Measurements from ENCODE around the gene NLK. TPM values are rescaled to one million over a fixed set of nuclear protein-coding genes. Genes with fewer than 3 reads are reported as not detected.

The NLK gene
- polyA plus RNA-seq, 1 donor from 2014 or later: 81.7 TPM

GRCh38 chr17:28113269-28113668 lies 70.8 kb downstream of the NLK start:
- H3K27me3 ChIP-seq (ENCODE audit: insufficient read depth, low read depth, low read length): no peaks in the 10 kb centered on the region
- H3K27ac ChIP-seq (ENCODE audit: low read length): no peak overlapping the region
- H3F3A ChIP-seq (ENCODE audit: insufficient read depth, low read length, poor library complexity, severe bottlenecking): no peaks in the 10 kb centered on the region
- TF ChIP-seq CTCF (IDR thresholded peaks at IDR 0.05; ENCODE audit: poor library complexity, severe bottlenecking): no peak
- no peak for TF ChIP-seq RAD21 (conservative IDR thresholded peaks at IDR 0.05)
- no peak for TF ChIP-seq REST (IDR thresholded peaks at IDR 0.05; ENCODE audit: borderline replicate concordance)
- TF ChIP-seq EP300 (conservative IDR thresholded peaks at IDR 0.05; ENCODE audit: poor library complexity, severe bottlenecking): no peak
- TF ChIP-seq SMC3 (conservative IDR thresholded peaks at IDR 0.05; ENCODE audit: poor library complexity): no peak
- no peak for TF ChIP-seq EZH2 (IDR thresholded peaks at IDR 0.05; ENCODE audit: borderline replicate concordance, insufficient read depth, low read length, poor library complexity, severe bottlenecking)
- no peak for TF ChIP-seq TAF1 (IDR thresholded peaks at IDR 0.05; ENCODE audit: low read depth)
- TF ChIP-seq MXI1 (conservative IDR thresholded peaks at IDR 0.05; ENCODE audit: poor library complexity, severe bottlenecking): no peak
- TF ChIP-seq POLR2AphosphoS5 (IDR thresholded peaks at IDR 0.05): no peak
- no peaks in the 10 kb centered on the region for H4K20me1 ChIP-seq (ENCODE audit: insufficient read depth)
- no peak overlapping the region for H3K4me2 ChIP-seq (ENCODE audit: low read length)
- no peak overlapping the region for H3K4me3 ChIP-seq (ENCODE audit: low read length)
- H3K79me2 ChIP-seq (replicated peaks; ENCODE audit: insufficient read depth, low read length): peaks cover 4% of the 10 kb centered on the region
- no peaks in the 10 kb centered on the region for H3K9me2 ChIP-seq (ENCODE audit: insufficient read depth, low read length)
- no peak overlapping the region for H3K9ac ChIP-seq (ENCODE audit: low read length)
- no peaks in the 10 kb centered on the region for H3K36me3 ChIP-seq (ENCODE audit: insufficient read depth, low read length)
- no peaks in the 10 kb centered on the region for H3K9me3 ChIP-seq (ENCODE audit: low read length)
- no peak overlapping the region for H2AFZ ChIP-seq (ENCODE audit: low read depth, low read length)

- Histone ChIP-seq H3K4me2 (ENCODE audit: low read length) (no peak overlapping the region), H4K20me1 (ENCODE audit: insufficient read depth) (no peaks in the 10 kb centered on the region), H3K27ac (ENCODE audit: low read length) (no peak overlapping the region), H3K9me3 (ENCODE audit: low read length) (no peaks in the 10 kb centered on the region), H3K4me3 (ENCODE audit: low read length) (no peak overlapping the region), H3K79me2 (replicated peaks; ENCODE audit: insufficient read depth, low read length) (no peaks in the 10 kb centered on the region), H3K36me3 (ENCODE audit: insufficient read depth, low read length) (no peaks in the 10 kb centered on the region), H2AFZ (ENCODE audit: low read depth, low read length) (no peak overlapping the region), H3K9ac (ENCODE audit: low read length) (no peak overlapping the region), H3F3A (ENCODE audit: insufficient read depth, low read length, poor library complexity, severe bottlenecking) (no peaks in the 10 kb centered on the region), H3K9me2 (ENCODE audit: insufficient read depth, low read length) (no peaks in the 10 kb centered on the region), H3K27me3 (ENCODE audit: insufficient read depth, low read depth, low read length) (no peaks in the 10 kb centered on the region)
- TF ChIP-seq EZH2 (IDR thresholded peaks at IDR 0.05; ENCODE audit: borderline replicate concordance, insufficient read depth, low read length, poor library complexity, severe bottlenecking): no peak
- no peak for TF ChIP-seq REST (IDR thresholded peaks at IDR 0.05; ENCODE audit: borderline replicate concordance)
Observed at GRCh38 chr17:28115046-28115445, 72.6 kb downstream of the NLK start.

All from neural cell (in vitro differentiated cells).